ENCODE data around the gene ODAD4.

GRCh38 chr17:41906465-41907184 is 23.8 kb upstream of the ODAD4 start:
- no peak for TF ChIP-seq POLR2A (IDR thresholded peaks at IDR 0.05; ENCODE audit: low read depth, low read length)
- no peak for TF ChIP-seq POLR2AphosphoS5 (IDR thresholded peaks at IDR 0.05; ENCODE audit: low read depth, low read length)

All from GM12892 (cell line).